ENCODE data around the gene PILRB.
A peak's percentile ranks its signal among the peaks of the same experiment; 100 is the strongest.

Gene PILRB

GRCh38 chr7:100407285-100408180 is 49.6 kb downstream of the PILRB start:
- Histone ChIP-seq H3K4ac (ENCODE audit: low read depth, low read length) (no peak overlapping the region), H3K23ac (ENCODE audit: low read length) (no peak overlapping the region), H3K4me2 (ENCODE audit: low read length) (no peak overlapping the region), H3K14ac (ENCODE audit: low read length) (no peak overlapping the region), H3K79me2 (ENCODE audit: control insufficient read depth, insufficient read depth, low read length, poor library complexity) (no peaks in the 10 kb centered on the region), H3K79me1 (ENCODE audit: low read length) (no peaks in the 10 kb centered on the region), H3K9ac (ENCODE audit: low read length) (no peak overlapping the region), H2BK120ac (ENCODE audit: insufficient read depth, low read length, poor library complexity) (no peak overlapping the region), H3K27ac (ENCODE audit: low read depth, low read length) (no peak overlapping the region), H3K4me3 (ENCODE audit: low read depth, low read length) (no peak overlapping the region), H4K8ac (ENCODE audit: low read depth, low read length) (no peak overlapping the region), H2AFZ (ENCODE audit: insufficient read depth, low read length, poor library complexity) (no peak overlapping the region), H3K36me3 (ENCODE audit: control insufficient read depth in 1 of 2, insufficient read depth in 2 of 2, low read length in 2 of 2) (no peaks in the 10 kb centered on the region), H4K91ac (ENCODE audit: low read depth, low read length) (no peak overlapping the region), H3K4me1 (ENCODE audit: control insufficient read depth in 1 of 2, insufficient read depth in 2 of 2, low read length in 2 of 2) (no peaks in the 10 kb centered on the region), H2BK12ac (ENCODE audit: low read length) (no peak overlapping the region), H4K12ac (ENCODE audit: low read depth, low read length) (no peak overlapping the region), H2BK5ac (ENCODE audit: low read depth, low read length, poor library complexity) (no peak overlapping the region), H2AK5ac (ENCODE audit: low read length) (no peak overlapping the region), H3K27me3 (ENCODE audit: insufficient read depth, low read length) (peaks cover 2% of the 10 kb centered on the region), H3K18ac (ENCODE audit: low read length) (no peak overlapping the region), H3K9me3 (ENCODE audit: insufficient read depth, low read depth, low read length) (no peaks in the 10 kb centered on the region)
- peak; percentile 56 to 84 for DNase-seq
- WGBS (ENCODE audit: extremely low coverage, insufficient coverage, insufficient read length): no CpG with 5 or more reads among the region's 12 CpGs

- Histone ChIP-seq H2AFZ (ENCODE audit: insufficient read depth, low read length, poor library complexity) (no peak overlapping the region), H3K4ac (ENCODE audit: low read depth, low read length) (no peak overlapping the region), H3K23ac (ENCODE audit: low read length) (no peak overlapping the region), H2BK120ac (ENCODE audit: insufficient read depth, low read length, poor library complexity) (no peak overlapping the region), H3K79me2 (ENCODE audit: control insufficient read depth, insufficient read depth, low read length, poor library complexity) (no peaks in the 10 kb centered on the region), H3K4me3 (ENCODE audit: low read depth, low read length) (no peak overlapping the region), H3K27me3 (ENCODE audit: insufficient read depth, low read length) (peaks cover 2% of the 10 kb centered on the region), H2BK12ac (ENCODE audit: low read length) (no peak overlapping the region), H3K4me2 (ENCODE audit: low read length) (no peak overlapping the region), H3K4me1 (ENCODE audit: control insufficient read depth in 1 of 2, insufficient read depth in 2 of 2, low read length in 2 of 2) (no peaks in the 10 kb centered on the region), H4K12ac (ENCODE audit: low read depth, low read length) (no peak overlapping the region), H3K18ac (ENCODE audit: low read length) (no peak overlapping the region), H4K91ac (ENCODE audit: low read depth, low read length) (no peak overlapping the region), H2BK5ac (ENCODE audit: low read depth, low read length, poor library complexity) (no peak overlapping the region), H3K9me3 (ENCODE audit: insufficient read depth, low read depth, low read length) (no peaks in the 10 kb centered on the region), H3K27ac (ENCODE audit: low read depth, low read length) (no peak overlapping the region), H3K36me3 (ENCODE audit: control insufficient read depth in 1 of 2, insufficient read depth in 2 of 2, low read length in 2 of 2) (no peaks in the 10 kb centered on the region), H3K14ac (ENCODE audit: low read length) (no peak overlapping the region), H3K9ac (ENCODE audit: low read length) (no peak overlapping the region), H2AK5ac (ENCODE audit: low read length) (no peak overlapping the region), H4K8ac (ENCODE audit: low read depth, low read length) (no peak overlapping the region), H3K79me1 (ENCODE audit: low read length) (no peaks in the 10 kb centered on the region)
- WGBS (ENCODE audit: extremely low coverage, insufficient coverage, insufficient read length): no CpG with 5 or more reads among the region's 6 CpGs
- DNase-seq: no peak
Observed at GRCh38 chr7:100411101-100411500, 53.2 kb downstream of the PILRB start.

GRCh38 chr7:100413346-100413745 is 55.4 kb downstream of the PILRB start:
- Histone ChIP-seq H3K27me3 (ENCODE audit: insufficient read depth, low read length) (peaks cover 2% of the 10 kb centered on the region), H3K14ac (ENCODE audit: low read length) (no peak overlapping the region), H2BK5ac (ENCODE audit: low read depth, low read length, poor library complexity) (no peak overlapping the region), H3K27ac (ENCODE audit: low read depth, low read length) (no peak overlapping the region), H3K9me3 (ENCODE audit: insufficient read depth, low read depth, low read length) (no peaks in the 10 kb centered on the region), H3K36me3 (ENCODE audit: control insufficient read depth in 1 of 2, insufficient read depth in 2 of 2, low read length in 2 of 2) (no peaks in the 10 kb centered on the region), H3K4me2 (ENCODE audit: low read length) (no peak overlapping the region), H3K4me3 (ENCODE audit: low read depth, low read length) (no peak overlapping the region), H2AK5ac (ENCODE audit: low read length) (no peak overlapping the region), H3K79me2 (ENCODE audit: control insufficient read depth, insufficient read depth, low read length, poor library complexity) (no peaks in the 10 kb centered on the region), H4K8ac (ENCODE audit: low read depth, low read length) (no peak overlapping the region), H2AFZ (ENCODE audit: insufficient read depth, low read length, poor library complexity) (no peak overlapping the region), H3K18ac (ENCODE audit: low read length) (no peak overlapping the region), H4K91ac (ENCODE audit: low read depth, low read length) (no peak overlapping the region), H3K4ac (ENCODE audit: low read depth, low read length) (no peak overlapping the region), H3K4me1 (ENCODE audit: control insufficient read depth in 1 of 2, insufficient read depth in 2 of 2, low read length in 2 of 2) (no peaks in the 10 kb centered on the region), H2BK120ac (ENCODE audit: insufficient read depth, low read length, poor library complexity) (no peak overlapping the region), H3K9ac (ENCODE audit: low read length) (no peak overlapping the region), H2BK12ac (ENCODE audit: low read length) (no peak overlapping the region), H3K23ac (ENCODE audit: low read length) (peak overlapping the region; percentile 91), H3K79me1 (ENCODE audit: low read length) (no peaks in the 10 kb centered on the region), H4K12ac (ENCODE audit: low read depth, low read length) (no peak overlapping the region)
- no peak for DNase-seq

- H3K27me3 ChIP-seq (ENCODE audit: insufficient read depth, low read length): peaks cover 2% of the 10 kb centered on the region
- H4K12ac ChIP-seq (ENCODE audit: low read depth, low read length): no peak overlapping the region
- no peak overlapping the region for H2AFZ ChIP-seq (ENCODE audit: insufficient read depth, low read length, poor library complexity)
Observed at GRCh38 chr7:100413889-100414288, 56.0 kb downstream of the PILRB start.

More at GRCh38 chr7:100413889-100414288, 56.0 kb downstream of the PILRB start:
- Histone ChIP-seq H3K14ac (ENCODE audit: low read length) (no peak overlapping the region), H2BK120ac (ENCODE audit: insufficient read depth, low read length, poor library complexity) (no peak overlapping the region), H3K4me3 (ENCODE audit: low read depth, low read length) (no peak overlapping the region), H2AK5ac (ENCODE audit: low read length) (no peak overlapping the region), H2BK12ac (ENCODE audit: low read length) (no peak overlapping the region), H3K36me3 (ENCODE audit: control insufficient read depth in 1 of 2, insufficient read depth in 2 of 2, low read length in 2 of 2) (no peaks in the 10 kb centered on the region), H3K4ac (ENCODE audit: low read depth, low read length) (no peak overlapping the region), H3K79me2 (ENCODE audit: control insufficient read depth, insufficient read depth, low read length, poor library complexity) (no peaks in the 10 kb centered on the region), H3K23ac (ENCODE audit: low read length) (no peak overlapping the region), H3K9ac (ENCODE audit: low read length) (no peak overlapping the region), H4K91ac (ENCODE audit: low read depth, low read length) (no peak overlapping the region), H3K9me3 (ENCODE audit: insufficient read depth, low read depth, low read length) (no peaks in the 10 kb centered on the region), H3K79me1 (ENCODE audit: low read length) (no peaks in the 10 kb centered on the region), H3K18ac (ENCODE audit: low read length) (no peak overlapping the region), H3K27ac (ENCODE audit: low read depth, low read length) (no peak overlapping the region), H3K4me2 (ENCODE audit: low read length) (no peak overlapping the region), H3K4me1 (ENCODE audit: control insufficient read depth in 1 of 2, insufficient read depth in 2 of 2, low read length in 2 of 2) (no peaks in the 10 kb centered on the region), H2BK5ac (ENCODE audit: low read depth, low read length, poor library complexity) (no peak overlapping the region), H4K8ac (ENCODE audit: low read depth, low read length) (no peak overlapping the region)
- no peak for DNase-seq
- no CpG with 5 or more reads among the region's 1 CpG for WGBS (ENCODE audit: extremely low coverage, insufficient coverage, insufficient read length)

All from trophoblast cell (in vitro differentiated cells and primary cell).